GM12878 (cell line): ENCODE results near the gene PCCA. TPM values are rescaled to one million over a fixed set of nuclear protein-coding genes. Genes with fewer than 3 reads are reported as not detected.
"Not testable (repeated sequence)": the region's sequence is repeated elsewhere in the genome, so short reads cannot be mapped to it uniquely, and the experiment has no call there.

Source experiments
- ATAC-seq: fragments of 200-7000 bp; cut with Tn5 transposase; 3 replicates; pipeline ENCODE4 v1.9.1; 2020; ENCODE audit warnings: mild to moderate bottlenecking, moderate library complexity
- BruUV-seq: library from RNA; stranded (reverse); fragments of 400-500 nt; replicated peaks from 2 replicates; lab custom pipeline; 2021; lab: Mats Ljungman, UMichigan
- CTCF ChIA-PET: fragments of 300-600 bp; sonication (Branson Sonifier 250); formaldehyde crosslinking; extraction: SDS; loops from one replicate; lab custom pipeline; 2021; ENCODE audit warnings: inconsistent platforms; lab: Yijun Ruan, JAX
- POLR2A ChIA-PET: fragments of 350-600 bp; formaldehyde crosslinking; extraction: SDS; loops from one replicate; lab custom pipeline; 2021; ENCODE audit warnings: inconsistent platforms; lab: Charles Lee
- RAD21 ChIA-PET: fragments of 300-600 bp; sonication (Branson Sonifier 250); formaldehyde crosslinking; loops from one replicate; lab custom pipeline; 2023; ENCODE audit warnings: antibody characterized with exemption; ENCODE audit not compliant: unreplicated experiment; lab: Charles Lee
- SMC1A ChIA-PET: fragments of 300-600 bp; sonication (Branson Sonifier 250); formaldehyde crosslinking; loops from one replicate; lab custom pipeline; 2023; ENCODE audit not compliant: unreplicated experiment, uncharacterized antibody; lab: Charles Lee
- DNase-seq: peaks from one replicate; pipeline ENCODE4 v3.0.0-alpha.2; 2011; ENCODE audit warnings: low read depth, low spot score
- FAIRE-seq: peaks from 3 replicates; lab custom pipeline; 2011; peaks lifted over from hg19 to GRCh38; lab: Jason Lieb, UNC
- H2AFZ ChIP-seq: 2 replicates; pipeline ENCODE4 v1.6.0; 2011; ENCODE audit warnings: low read depth, low read length, control low read depth; ENCODE audit not compliant: control insufficient read depth
- H3K27ac ChIP-seq: 2 replicates; pipeline ENCODE4 v1.5.1; 2011; ENCODE audit warnings: control low read depth; ENCODE audit not compliant: control insufficient read depth, insufficient read depth
- H3K27me3 ChIP-seq, 2 experiments: replicated peaks in 1 of 2; 2 replicates each; pipeline versions ENCODE4 v1.6.0 to v1.6.1; 2011; ENCODE audit warnings: low read length in 1 of 2; ENCODE audit not compliant: control insufficient read depth in 2 of 2, insufficient read depth in 2 of 2
- H3K36me3 ChIP-seq, 2 experiments: 2 replicates each; pipeline ENCODE4 v1.5.1; 2011; ENCODE audit warnings: low read length in 1 of 2; ENCODE audit not compliant: control insufficient read depth in 2 of 2, insufficient read depth in 2 of 2
- H3K4me1 ChIP-seq: 2 replicates; pipeline ENCODE4 v1.6.1; 2011; ENCODE audit warnings: mild to moderate bottlenecking, low read length, moderate library complexity, mixed read lengths; ENCODE audit not compliant: control insufficient read depth, insufficient read depth
- H3K4me2 ChIP-seq: 2 replicates; pipeline ENCODE4 v1.6.0; 2011; ENCODE audit warnings: control low read depth; ENCODE audit not compliant: control insufficient read depth, insufficient read depth
- H3K4me3 ChIP-seq: fragments of 200-600 bp; sonication (generic); 2 replicates; pipeline ENCODE4 v1.5.1; 2016
- H3K79me2 ChIP-seq: 2 replicates; pipeline ENCODE4 v1.6.0; 2011; ENCODE audit warnings: low read length; ENCODE audit not compliant: control insufficient read depth, insufficient read depth
- H3K9ac ChIP-seq: 2 replicates; pipeline ENCODE4 v1.8.0; 2011; ENCODE audit warnings: low read length, control low read depth, mixed read lengths; ENCODE audit not compliant: control insufficient read depth, insufficient read depth
- H3K9me3 ChIP-seq: replicated peaks from 3 replicates; pipeline ENCODE4 v1.5.1; 2011; ENCODE audit warnings: mild to moderate bottlenecking, low read length; ENCODE audit not compliant: control insufficient read depth, insufficient read depth
- H4K20me1 ChIP-seq: 2 replicates; pipeline ENCODE4 v1.6.0; 2011; ENCODE audit not compliant: control insufficient read depth, insufficient read depth
- GABPA ChIP-seq: IDR thresholded peaks from 2 replicates; pipeline ENCODE4 v1.6.1; 2014; ENCODE audit warnings: antibody characterized with exemption, low read depth, mild to moderate bottlenecking, inconsistent platforms
- NBN ChIP-seq: fragments of 450-650 bp; IDR thresholded peaks from 2 replicates; pipeline ENCODE4 v1.6.1; 2016
- RAD21 ChIP-seq: IDR thresholded peaks from 2 replicates; pipeline ENCODE4 v1.6.1; 2011; ENCODE audit warnings: mild to moderate bottlenecking, low read depth, low read length, moderate library complexity; ENCODE audit not compliant: insufficient read depth
- SP1 ChIP-seq: IDR thresholded peaks from one replicate; pipeline ENCODE4 v1.6.1; 2011; ENCODE audit warnings: low read depth, low read length
- SPI1 ChIP-seq: IDR thresholded peaks from 2 replicates; pipeline ENCODE4 v1.6.1; 2011; ENCODE audit warnings: low read depth, mild to moderate bottlenecking, low read length, moderate library complexity, borderline replicate concordance; ENCODE audit not compliant: insufficient read depth
- ZBED1 ChIP-seq: IDR thresholded peaks from 2 replicates; pipeline ENCODE4 v1.6.1; 2016; ENCODE audit warnings: borderline replicate concordance
- ZNF217 ChIP-seq: fragments of 450-650 bp; IDR thresholded peaks from 2 replicates; pipeline ENCODE4 v1.6.1; 2017; ENCODE audit warnings: antibody characterized with exemption, mild to moderate bottlenecking
- WGBS: methylation state at CpG from one replicate; pipeline ENCODE4 v1.1.6; 2016; ENCODE audit warnings: low lambda C conversion rate; ENCODE audit not compliant: insufficient replicate concordance, insufficient coverage; ENCODE audit errors: missing lambda C conversion rate; 5-methylcytosine and 5-hydroxymethylcytosine counted together
- in situ Hi-C: fragments of 300-500 bp; cut with MboI; formaldehyde crosslinking; loops from 9 replicates; pipeline ENCODE4 v1.14.3; 2018; ENCODE audit warnings: mixed read lengths
- intact Hi-C: fragments of 100-400 bp; cut with micrococcal nuclease; formaldehyde crosslinking; loops from one replicate; pipeline ENCODE4 v1.14.2; 2022; ENCODE audit not compliant: unreplicated experiment
- polyA plus RNA-seq, 11 experiments: library from polyadenylated mRNA; depleted of rRNA in 4 of 11; unstranded in 6 of 11; stranded (reverse) in 5 of 11; fragments of >200 nt; fragmentation: Nextera tagmentation in 4 of 11; fragmentation: Illumina TruSeq in 1 of 11; extraction: Ambion mirVana in 4 of 11; extraction: Trizol in 1 of 11; gene quantifications; 1 replicate in 1 of 11; 2 replicates in 10 of 11; pipeline versions ENCODE4 v1.2.1 to v1.2.3, GENCODE V29; 2011 to 2016; ENCODE audit warnings: inconsistent platforms in 2 of 11, missing spikeins in 2 of 11, low read depth in 1 of 11
- total RNA-seq, 4 experiments: library from RNA; depleted of rRNA in 3 of 4; stranded (reverse); fragments of >200 nt in 3 of 4; fragmentation: Illumina TruSeq in 1 of 4; extraction: Trizol in 1 of 4; gene quantifications; 2 replicates each; pipeline versions ENCODE4 v1.2.1 to v1.2.3, GENCODE V29; 2013 to 2021
- TF ChIP-seq, protein P1 (sequence below): fragments of 450-650 bp; IDR thresholded peaks from 2 replicates; pipeline ENCODE4 v1.6.1; 2017; ENCODE audit warnings: borderline replicate concordance
- TF ChIP-seq, protein P2 (sequence below): fragments of 450-650 bp; IDR thresholded peaks from 2 replicates; pipeline ENCODE4 v1.6.1; 2017; ENCODE audit warnings: mild to moderate bottlenecking

PCCA gene
- total and polyA plus RNA-seq, 10 of the 15 experiments (the other 5 are each of a cell fraction or from before 2014, with no cell fraction given) = 5.9 to 18.2 (median 12.4) TPM

DNA sequence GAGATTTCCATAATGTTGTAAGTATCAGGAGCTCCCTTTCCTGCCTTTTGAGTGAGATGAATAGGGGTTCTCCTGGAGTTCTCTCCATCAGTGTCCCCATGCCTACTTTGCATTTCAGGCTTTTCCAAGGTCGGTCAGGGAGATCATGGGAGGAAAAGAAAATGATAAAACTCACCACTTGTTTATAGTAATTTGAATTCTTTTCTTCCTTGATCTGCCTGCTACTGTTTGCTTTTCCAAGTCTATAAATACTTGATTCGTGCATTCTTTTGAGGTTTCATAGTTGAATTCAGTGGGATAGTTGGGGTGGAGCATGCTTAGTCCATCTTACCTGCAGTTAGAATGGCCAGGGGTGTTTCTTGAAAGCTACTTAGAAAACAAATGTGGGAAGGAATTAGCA lies 51.5 kb downstream of the PCCA start:
- BruUV-seq = no TSS peak
- CTCF ChIA-PET = no interaction called here
- SMC1A ChIA-PET = no interaction called here
- H3K27me3 ChIP-seq = no peaks in the 10 kb centered on the region
- no peak overlapping the region for H3K4me2 ChIP-seq
- no peak for DNase-seq
- no peak overlapping the region for H3K9ac ChIP-seq
- in situ Hi-C loops (no loop called here), intact Hi-C loops (no loop called here)
- ATAC-seq = no peak
- TF ChIP-seq SP1 (no peak), RAD21 (no peak), ZBED1 (no peak), NBN (no peak), SPI1 (no peak), GABPA (no peak), ZNF217 (no peak)
- TF ChIP-seq, protein P1, sequence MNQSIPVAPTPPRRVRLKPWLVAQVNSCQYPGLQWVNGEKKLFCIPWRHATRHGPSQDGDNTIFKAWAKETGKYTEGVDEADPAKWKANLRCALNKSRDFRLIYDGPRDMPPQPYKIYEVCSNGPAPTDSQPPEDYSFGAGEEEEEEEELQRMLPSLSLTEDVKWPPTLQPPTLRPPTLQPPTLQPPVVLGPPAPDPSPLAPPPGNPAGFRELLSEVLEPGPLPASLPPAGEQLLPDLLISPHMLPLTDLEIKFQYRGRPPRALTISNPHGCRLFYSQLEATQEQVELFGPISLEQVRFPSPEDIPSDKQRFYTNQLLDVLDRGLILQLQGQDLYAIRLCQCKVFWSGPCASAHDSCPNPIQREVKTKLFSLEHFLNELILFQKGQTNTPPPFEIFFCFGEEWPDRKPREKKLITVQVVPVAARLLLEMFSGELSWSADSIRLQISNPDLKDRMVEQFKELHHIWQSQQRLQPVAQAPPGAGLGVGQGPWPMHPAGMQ = no peak
- TF ChIP-seq, protein P2, sequence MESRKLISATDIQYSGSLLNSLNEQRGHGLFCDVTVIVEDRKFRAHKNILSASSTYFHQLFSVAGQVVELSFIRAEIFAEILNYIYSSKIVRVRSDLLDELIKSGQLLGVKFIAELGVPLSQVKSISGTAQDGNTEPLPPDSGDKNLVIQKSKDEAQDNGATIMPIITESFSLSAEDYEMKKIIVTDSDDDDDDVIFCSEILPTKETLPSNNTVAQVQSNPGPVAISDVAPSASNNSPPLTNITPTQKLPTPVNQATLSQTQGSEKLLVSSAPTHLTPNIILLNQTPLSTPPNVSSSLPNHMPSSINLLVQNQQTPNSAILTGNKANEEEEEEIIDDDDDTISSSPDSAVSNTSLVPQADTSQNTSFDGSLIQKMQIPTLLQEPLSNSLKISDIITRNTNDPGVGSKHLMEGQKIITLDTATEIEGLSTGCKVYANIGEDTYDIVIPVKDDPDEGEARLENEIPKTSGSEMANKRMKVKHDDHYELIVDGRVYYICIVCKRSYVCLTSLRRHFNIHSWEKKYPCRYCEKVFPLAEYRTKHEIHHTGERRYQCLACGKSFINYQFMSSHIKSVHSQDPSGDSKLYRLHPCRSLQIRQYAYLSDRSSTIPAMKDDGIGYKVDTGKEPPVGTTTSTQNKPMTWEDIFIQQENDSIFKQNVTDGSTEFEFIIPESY = no peak
- no peak overlapping the region for H2AFZ ChIP-seq
- 39% methylated on average over 2 of the region's 2 CpGs for WGBS
- H3K4me3 ChIP-seq = no peak overlapping the region
- no peaks in the 10 kb centered on the region; a peak in 1 of 4 replicates for H3K36me3 ChIP-seq
- H3K9me3 ChIP-seq = peaks cover 2% of the 10 kb centered on the region; the same call in 1 of the 3 replicates
- RAD21 ChIA-PET = no interaction called here
- H3K79me2 ChIP-seq = no peaks in the 10 kb centered on the region
- H3K4me1 ChIP-seq = no peaks in the 10 kb centered on the region
- POLR2A ChIA-PET = no interaction called here
- no peak for FAIRE-seq
- H4K20me1 ChIP-seq = no peaks in the 10 kb centered on the region
- H3K27ac ChIP-seq = no peak overlapping the region

DNA sequence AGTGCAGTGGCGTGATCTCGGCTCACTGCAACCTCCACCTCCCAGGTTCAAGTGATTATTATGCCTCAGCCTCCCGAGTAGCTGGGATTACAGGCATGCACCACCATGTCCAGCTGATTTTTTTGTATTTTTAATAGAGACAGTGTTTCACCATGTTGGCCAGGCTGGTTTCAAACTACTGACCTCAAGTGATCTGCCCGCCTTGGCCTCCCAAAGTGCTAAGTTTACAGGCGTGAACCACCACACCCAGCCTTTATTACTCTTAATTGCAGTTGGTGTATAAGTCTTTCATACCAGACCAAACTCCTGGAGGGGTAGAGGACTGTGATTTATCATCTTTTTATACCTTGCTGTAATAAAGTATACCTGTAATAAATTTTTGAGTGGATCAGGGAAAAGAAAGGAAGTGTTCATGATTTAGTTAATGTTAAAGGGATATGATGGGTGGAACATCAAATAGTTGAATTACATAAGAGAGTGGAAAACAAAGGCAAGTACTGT lies 52.6 kb downstream of the PCCA start:
- H4K20me1 ChIP-seq, H3K4me3 ChIP-seq, intact Hi-C loops, RAD21 ChIA-PET, H3K27ac ChIP-seq, ATAC-seq, SMC1A ChIA-PET, FAIRE-seq, H3K4me2 ChIP-seq, H3K4me1 ChIP-seq, H3K27me3 ChIP-seq, DNase-seq, BruUV-seq, H3K36me3 ChIP-seq, H2AFZ ChIP-seq, H3K79me2 ChIP-seq, H3K9me3 ChIP-seq, in situ Hi-C loops, POLR2A ChIA-PET, H3K9ac ChIP-seq: not testable (repeated sequence)
- 98% methylated on average over 5 of the region's 5 CpGs for WGBS
- CTCF ChIA-PET = interaction anchor here (0.6 kb wide), 1 partner anchor 1620 kb away, joined by 3 read pairs; no protein-coding TSS in a partner anchor
